Esophagus mucosa (tissue), 1 donor: ENCODE results near the gene S100A8. TPM values are rescaled to one million over a fixed set of nuclear protein-coding genes. Genes with fewer than 3 reads are reported as not detected.
"Not testable (repeated sequence)": the region's sequence is repeated elsewhere in the genome, so short reads cannot be mapped to it uniquely, and the experiment has no call there.

Experiments
- ATAC-seq: fragments of 200-7000 bp; cut with Tn5 transposase; one replicate; pipeline ENCODE4 v1.9.1; 2020
- total RNA-seq: library from RNA; stranded (reverse); gene quantifications from one replicate; pipeline ENCODE4 v1.2.4, GENCODE V29; 2023
- donor health status: DM: yes; HTN: yes; CAD: no.

The S100A8 gene
- total RNA-seq, 1 donor from 2014 or later: 27,439 TPM

DNA sequence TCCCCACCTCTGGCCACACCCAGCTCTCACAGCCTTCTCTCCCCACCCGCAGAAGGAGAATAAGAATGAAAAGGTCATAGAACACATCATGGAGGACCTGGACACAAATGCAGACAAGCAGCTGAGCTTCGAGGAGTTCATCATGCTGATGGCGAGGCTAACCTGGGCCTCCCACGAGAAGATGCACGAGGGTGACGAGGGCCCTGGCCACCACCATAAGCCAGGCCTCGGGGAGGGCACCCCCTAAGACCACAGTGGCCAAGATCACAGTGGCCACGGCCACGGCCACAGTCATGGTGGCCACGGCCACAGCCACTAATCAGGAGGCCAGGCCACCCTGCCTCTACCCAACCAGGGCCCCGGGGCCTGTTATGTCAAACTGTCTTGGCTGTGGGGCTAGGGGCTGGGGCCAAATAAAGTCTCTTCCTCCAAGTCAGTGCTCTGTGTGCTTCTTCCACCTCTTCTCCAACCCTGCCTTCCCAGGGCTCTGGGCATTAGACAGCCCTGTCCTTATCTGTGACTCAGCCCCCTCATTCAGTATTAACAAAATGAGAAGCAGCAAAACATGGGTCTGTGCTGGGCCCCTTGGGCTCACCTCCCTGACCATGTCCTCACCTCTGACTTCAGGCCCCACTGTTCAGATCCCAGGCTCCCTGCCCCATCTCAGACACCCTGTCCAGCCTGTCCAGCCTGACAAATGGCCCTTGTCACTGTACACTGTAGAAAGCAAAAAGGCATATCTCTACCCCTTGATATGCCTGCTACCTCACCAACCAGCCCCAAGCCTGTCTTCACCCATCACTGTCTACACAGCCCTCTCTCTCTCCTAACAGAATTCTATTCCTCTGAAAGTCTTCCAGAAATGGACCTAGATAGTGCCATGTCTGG lies 30.0 kb downstream of the S100A8 start:
- peak; percentile 17 for ATAC-seq

DNA sequence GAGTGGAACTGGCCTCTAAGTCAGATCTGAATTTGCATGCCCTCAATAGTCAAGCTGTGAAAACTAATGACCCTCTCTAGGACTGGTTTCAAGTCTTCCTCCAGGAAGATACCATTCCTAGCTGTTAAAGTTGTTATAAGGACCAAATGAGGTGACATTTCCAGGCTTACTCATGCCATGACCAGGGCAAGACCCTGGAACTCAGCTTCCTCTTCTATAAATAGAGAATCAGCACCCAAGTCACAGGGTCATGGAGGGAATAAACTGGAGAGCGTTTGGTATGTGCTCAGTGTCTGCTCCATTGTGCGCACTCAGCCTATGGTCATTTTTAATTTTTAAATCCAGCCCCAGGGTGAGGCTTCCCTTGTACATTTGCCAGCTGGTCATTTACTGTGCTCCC lies 30.7 kb downstream of the S100A8 start:
- peak; percentile 0 for ATAC-seq

DNA sequence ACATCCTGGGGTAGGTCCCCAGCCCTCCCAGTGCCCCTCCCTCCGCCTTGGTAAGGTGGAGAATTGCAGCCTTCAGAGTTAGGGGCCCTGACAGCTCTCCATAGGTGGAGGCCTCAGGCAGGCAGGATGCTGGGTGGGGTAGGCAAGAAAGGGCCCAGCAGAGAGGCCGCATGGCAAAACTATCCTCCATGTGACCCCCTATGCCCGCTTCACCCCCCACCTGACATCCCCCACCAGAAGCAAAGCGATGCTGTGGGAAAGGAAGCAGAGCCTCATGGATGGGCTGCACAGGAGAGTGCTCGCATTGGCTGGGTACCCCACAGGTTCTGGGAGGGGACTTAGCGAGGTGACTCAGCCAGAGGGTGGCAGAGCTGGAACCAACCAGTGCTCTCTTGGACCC lies 31.6 kb downstream of the S100A8 start:
- ATAC-seq: peak; percentile 13

DNA sequence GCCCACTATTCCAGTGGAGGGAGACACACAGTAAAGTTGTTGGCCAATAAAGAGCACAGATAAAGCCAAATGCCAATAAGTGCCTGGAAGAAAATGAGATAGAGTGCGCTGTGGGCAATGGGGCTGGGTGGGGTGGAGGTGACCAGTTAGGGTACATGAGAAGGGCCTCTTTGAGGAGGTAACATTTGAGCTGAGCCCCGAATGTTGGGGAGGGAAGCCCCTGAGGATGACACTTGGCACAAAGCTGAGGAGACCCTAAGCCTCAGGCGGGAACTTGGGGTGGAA lies 32.2 kb downstream of the S100A8 start:
- ATAC-seq: no peak

DNA sequence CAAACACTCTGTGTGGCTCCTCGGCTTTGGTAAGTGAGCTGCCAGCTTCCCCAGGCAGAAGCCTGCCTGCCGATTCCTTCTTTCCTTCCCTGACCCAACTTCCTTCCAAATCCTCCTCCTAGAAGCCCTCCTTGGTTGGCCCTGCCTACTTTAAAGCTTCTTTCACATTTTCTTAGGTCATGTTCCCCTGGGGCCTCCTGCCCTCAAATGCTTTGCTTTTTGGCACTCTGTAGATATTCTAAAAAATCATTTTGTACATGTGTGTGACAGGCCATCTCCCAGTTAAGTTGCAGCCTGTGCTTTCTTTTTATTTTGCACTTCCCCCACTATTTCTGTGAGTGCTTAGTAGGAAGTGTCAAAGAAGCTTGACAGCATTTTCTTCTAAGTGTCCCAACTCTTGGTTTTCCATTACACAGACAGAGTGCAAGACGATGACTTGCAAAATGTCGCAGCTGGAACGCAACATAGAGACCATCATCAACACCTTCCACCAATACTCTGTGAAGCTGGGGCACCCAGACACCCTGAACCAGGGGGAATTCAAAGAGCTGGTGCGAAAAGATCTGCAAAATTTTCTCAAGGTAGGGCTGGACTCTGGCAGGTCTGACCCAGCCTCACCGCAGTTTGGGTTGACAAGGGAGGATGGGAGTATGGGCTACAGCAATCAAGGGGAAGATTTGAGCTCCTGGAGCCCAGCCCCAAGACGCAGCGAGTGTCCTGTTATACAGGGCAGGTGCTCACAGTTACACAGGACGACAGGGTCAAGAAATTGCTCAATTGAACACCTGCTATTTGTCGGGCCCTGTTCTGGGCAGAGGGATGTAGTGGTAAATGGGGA lies 32.8 kb downstream of the S100A8 start, which contains the start of gene S100A9:
Gene S100A9 (plus strand): TSS at position 2 of the 838 bp plus-strand sequence. CDS start 430 bp downstream, at position 432.
- no peak for ATAC-seq

DNA sequence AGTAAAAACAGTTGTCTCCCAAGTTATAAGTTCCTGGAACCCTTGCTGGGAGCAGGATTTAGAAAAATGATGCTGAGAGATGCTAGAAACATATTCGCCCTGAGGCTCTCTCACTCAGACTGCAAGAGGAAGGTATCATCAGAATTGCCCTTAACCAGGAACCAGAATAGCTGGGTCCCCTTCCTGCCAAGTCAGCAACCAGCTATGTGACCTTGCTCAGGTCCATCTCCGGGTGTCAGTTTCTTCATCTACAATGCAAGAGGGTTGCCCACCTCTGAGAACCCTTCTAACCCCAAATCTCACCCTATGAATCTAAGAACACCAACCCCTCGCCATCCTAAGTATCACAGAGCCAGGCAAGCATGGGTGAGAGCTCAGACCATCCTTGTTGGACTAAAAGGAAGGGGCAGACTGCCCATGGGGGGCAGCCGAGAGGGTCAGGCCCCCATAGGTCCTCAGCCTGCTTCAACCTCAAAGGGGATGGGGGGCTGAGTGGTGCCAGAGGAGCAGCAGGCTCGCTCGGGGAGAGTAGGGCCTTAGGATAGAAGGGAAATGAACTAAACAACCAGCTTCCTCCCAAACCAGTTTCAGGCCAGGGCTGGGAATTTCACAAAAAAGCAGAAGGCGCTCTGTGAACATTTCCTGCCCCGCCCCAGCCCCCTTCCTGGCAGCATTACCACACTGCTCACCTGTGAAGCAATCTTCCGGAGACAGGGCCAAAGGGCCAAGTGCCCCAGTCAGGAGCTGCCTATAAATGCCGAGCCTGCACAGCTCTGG lies 33.6 kb downstream of the S100A8 start:
- ATAC-seq: peak; percentile 60

DNA sequence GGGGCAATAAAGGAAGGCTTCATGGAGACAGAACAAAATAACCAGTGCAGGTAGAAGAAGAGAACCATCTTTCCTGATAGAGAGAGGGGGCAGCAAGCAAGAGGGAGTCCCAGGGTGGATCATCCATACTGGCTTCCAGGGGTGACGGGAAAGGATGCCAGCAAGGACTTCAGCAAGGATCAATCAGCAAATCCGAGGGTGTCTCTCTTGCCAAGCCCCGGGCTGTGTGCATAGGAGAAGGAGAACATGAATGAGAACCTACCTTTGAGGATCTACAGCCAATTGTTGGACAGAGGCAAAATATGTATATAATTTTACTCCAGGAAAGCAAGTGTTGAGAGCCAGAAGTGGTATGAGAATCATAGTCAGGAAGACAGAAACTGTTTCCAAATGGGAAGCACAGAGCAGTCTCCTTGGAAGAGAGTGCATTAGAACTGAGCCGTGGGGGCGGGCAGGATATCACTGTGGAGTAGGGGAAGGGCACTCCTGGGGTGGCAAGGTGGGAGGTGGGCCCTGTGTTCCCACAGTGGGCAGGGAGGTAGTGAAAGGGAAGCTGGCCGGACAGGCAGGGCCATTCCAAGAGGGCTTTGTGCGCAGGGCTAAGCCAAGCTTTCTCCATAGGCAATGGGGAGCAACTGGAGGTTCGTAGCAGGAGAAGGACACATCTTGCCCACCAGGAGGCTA lies 34.3 kb downstream of the S100A8 start:
- no peak for ATAC-seq

DNA sequence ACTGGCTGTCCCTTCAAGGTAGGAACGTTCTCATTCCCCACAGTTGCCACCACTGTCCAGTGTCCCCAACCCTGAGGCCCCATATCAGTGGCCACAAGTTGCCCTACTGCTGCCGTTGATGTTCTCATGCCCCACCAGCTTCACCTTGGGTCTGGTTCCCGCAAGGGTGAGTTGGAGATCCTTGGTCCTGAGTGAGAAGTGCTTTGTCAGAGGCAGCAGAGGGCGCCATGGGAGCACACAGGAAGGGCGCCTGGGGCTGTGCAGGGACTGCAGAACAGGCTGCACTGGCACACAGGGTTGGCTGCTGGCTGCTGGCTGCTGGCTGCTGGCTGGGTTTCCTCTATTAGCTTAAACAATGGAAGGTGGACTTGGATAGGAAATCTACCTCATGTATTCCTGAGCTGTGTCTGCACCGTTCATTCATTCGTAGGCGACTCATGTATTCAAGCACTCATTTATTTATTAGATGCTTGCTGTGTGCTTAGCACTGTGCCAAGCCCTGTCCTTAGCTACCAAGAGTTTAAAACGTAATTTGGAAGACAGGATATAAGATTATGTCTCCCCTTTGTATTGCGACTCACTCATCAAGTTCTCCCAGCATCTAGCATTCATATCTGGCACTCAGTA lies 35.3 kb downstream of the S100A8 start:
- ATAC-seq: peak; percentile 60

DNA sequence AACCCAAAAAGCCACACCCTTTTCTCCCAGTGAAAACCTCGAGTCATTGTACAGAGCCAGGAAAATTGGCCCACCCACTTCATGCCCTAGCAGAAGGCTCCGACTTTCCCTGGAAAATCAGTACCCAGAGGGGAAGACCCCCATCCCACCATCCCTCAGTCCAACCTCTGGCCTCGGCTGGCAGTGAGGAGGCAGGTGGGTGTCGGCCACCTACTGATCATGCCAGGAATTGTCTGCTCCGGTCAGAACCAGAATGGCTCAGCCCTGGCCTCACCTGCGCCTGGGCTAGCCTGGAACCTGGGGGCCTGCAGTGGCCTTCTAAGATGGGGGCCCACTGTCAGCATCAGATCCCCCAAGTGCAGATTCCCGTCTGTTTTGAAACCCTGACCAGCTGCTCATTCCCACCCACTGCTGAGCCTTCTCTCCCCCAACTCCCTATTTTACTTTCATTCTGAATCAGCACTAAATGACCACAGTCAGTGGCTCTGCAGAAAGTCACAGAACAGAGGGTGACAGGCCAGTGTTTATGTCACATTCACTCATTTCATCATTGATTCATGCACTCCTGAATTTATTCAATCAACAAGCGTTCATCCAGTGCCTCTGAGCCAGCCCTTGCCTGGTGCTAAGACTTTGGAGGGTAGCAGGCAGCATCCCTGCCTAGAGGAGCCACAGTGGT lies 36.2 kb downstream of the S100A8 start:
- no peak for ATAC-seq

DNA sequence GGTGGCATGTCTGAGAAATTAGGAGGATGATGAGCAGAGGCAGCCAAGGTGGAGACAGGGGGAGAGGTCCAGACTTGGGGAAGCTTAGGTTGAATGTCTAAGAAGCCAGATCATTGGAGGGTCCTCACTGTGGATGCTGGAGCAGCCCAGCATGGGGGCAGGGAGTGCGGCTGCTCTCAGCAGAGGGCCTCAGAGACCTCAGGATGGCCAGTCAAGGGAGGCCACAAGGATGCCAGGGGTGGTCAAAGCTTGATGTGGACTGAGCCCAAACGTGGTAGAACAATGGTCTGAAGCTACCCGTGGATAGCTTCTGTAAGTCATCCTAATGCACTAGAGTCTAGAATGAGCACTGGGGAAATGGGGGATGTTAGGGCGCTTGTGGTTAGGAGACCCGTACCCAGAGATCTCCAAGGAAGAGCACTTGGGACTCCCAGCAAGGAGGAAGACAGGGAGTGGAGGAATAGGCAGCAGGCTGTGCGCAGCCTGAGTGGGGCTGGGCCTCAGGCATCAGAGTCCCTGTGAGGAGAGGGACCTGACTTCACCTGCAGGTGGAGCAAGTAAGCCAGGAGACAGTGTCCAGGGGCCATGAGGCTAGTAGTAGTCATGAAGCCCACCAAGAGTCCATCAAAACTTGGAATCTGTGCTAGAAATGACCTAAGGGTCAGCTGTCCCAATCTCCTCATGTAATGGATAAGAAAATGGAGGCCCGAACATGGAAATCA lies 37.5 kb downstream of the S100A8 start:
- ATAC-seq: no peak

DNA sequence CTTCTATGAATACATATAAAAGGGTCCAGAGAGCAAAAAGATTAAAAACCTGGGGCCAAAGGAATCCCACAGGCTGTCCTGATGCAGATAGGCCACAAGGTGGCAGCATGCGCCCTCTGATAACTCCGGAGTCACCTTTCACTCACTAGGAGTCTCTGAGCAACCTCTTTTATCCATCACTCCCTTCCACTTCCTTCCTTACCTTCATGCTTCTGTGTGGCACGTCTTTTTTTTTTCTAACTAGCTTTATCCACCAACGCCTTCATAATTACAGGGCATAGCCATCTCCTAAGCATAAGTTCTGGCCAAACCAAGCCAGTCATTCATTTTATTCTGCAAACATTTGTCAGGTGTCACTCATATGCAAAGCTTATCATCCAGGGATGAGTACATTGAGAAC lies 38.4 kb downstream of the S100A8 start:
- peak; percentile 39 for ATAC-seq

DNA sequence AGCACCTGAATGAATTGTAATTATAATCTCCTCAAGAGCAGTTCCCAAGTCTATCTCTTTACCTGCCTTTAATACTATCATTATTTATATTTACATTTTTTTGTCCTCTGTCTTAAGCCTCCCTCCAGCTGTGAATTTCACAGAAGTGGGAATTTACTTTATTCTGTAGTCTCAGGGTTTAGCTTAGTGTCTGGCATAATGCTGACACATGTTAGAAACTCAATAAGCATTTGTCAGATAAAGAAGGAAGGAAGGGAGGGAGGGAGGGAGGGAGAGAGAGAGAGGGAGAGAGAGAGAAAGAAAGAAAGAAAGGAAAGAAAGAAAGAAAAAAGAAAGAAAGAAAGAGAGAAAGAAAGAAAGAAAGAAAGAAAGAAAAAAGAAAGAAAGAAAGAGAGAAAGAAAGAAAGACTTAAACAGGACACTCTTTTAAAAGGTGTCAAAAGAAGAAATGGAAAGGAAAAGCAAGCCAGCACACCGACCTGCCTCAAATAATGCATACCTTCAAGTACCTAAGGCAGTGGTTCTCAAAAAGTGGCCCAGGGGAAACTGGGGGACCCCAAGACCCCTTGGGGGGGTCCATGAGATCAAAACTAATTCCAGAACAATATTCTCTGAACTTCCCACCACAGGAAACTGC lies 40.4 kb downstream of the S100A8 start:
- ATAC-seq: no peak

DNA sequence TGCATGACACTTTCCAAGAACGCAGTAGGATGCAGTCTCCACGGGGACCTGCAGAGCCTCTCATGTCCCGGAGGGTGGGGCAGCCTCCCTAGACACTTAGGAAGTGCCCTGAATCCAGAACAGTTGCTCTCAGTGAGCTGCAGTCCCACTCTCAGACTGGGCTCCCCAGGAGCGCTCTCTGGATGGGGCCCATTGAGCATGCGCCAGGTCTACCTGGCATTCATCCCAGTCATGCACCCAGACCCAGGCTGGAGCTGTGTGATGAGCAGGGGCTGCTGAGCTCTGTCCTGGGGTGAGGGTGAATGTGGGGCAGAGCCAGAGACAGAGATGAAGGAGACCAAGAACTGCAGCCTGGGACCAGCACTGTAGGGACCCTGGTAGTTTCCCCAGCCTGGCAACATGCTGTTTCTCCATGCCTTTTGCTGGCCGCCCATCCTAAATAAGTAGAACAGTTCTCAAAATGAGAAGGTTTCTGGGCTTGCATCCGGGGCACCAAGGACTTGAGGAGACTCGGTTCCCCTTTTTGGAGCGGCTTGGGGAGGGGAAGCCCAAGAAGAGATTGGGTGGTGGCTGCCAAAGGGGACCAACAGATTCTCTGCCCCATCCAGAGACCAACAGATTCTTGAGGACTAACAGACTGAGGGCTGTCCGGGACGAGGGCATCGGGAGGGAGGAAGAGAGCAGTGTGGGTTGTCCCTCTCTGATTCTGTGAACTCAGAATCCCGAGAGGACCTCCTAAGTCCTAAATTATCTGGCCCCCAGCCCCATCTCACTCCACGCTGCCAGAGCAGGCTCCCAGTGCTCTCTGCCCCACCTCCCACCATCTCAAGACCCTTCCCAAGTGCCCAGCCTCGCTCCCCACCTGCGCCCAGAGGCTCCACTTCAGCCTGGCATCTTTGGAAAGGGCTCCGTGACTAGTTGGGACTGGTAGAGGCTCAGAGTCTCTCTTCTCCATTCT lies 41.2 kb downstream of the S100A8 start:
- peak; percentile 9 for ATAC-seq

DNA sequence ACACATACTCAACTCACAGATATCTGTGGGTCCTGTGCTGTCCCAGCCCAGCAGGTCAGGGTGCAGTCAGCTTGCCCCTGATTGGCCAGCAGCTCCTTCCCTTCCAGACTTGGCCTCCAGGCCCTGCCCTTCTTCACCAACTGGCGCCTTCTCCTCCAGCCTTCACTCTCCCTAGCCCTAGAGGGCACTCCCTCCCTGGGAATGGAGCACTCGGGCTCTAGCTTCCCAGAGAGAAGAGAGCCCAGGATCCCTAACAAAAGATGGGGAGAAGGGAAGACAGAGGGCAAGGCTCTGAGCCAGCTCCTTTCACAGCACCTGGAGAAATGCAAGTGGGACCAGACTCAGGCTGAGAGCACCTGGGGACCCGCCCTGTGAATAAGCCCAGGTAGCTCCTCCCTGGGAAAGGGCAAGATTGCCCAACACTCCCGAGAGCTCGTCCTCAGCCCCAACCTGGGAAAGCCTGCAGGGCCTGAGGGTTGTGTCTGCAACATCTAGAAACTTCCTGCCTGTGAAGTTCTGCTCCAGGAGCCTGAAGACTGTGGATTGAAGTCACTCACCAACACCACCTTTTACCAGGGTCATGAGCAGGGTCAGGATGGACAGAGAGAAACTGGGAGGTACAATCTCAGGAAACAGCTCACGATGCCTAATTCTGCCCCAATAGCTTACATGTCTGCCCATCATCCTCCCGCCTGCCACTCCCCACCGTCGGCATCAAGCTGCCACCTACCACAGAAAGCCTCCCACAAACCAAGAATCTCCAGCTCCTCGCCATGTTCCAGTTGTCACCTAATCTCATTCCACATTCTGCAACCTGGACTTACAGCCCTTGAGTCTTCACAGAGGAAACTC lies 42.1 kb downstream of the S100A8 start, which contains the start of gene PGLYRP4:
Gene PGLYRP4 (minus strand): TSS at position 331 of the 852 bp plus-strand sequence. CDS start 909 bp downstream, outside the sequence.
- ATAC-seq: peak; percentile 87

DNA sequence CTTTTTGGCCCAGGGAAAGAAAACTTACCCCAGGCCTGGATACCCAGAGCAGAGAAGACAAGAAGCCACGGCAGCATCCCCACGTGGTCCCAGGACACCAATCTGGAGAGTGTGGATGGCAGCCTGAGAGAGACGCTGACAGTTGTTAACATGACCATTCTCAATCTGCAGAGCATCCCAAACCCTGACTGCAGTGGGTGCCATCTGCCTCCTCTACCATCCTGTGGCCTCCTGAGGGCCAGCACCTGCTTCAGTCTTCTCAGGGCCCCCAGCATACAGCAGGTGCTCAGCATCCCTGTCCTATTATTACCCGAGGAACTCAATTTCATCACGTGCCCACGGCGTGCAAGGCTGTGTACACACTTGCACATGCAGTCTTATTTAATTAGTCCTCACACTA lies 43.0 kb downstream of the S100A8 start:
- no peak for ATAC-seq

DNA sequence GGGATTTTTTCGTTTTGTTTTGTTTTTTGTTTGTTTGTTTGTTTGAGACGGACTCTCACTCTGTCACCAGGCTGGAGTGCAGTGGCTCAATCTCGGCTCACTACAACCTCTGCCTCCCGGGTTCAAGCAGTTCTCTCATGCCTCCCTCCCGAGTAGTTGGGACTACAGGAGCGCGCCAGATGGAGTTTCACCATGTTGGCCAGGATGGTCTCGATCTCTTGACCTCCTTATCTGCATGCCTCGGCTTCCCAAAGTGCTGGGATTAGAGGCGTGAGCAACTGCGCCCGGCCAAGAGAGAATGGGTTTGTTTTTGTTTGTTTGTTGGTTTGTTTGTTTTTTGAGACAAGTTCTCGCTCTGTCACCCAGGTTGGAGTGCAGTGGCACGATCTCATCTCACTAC lies 43.8 kb downstream of the S100A8 start:
- ATAC-seq: not testable (repeated sequence)

DNA sequence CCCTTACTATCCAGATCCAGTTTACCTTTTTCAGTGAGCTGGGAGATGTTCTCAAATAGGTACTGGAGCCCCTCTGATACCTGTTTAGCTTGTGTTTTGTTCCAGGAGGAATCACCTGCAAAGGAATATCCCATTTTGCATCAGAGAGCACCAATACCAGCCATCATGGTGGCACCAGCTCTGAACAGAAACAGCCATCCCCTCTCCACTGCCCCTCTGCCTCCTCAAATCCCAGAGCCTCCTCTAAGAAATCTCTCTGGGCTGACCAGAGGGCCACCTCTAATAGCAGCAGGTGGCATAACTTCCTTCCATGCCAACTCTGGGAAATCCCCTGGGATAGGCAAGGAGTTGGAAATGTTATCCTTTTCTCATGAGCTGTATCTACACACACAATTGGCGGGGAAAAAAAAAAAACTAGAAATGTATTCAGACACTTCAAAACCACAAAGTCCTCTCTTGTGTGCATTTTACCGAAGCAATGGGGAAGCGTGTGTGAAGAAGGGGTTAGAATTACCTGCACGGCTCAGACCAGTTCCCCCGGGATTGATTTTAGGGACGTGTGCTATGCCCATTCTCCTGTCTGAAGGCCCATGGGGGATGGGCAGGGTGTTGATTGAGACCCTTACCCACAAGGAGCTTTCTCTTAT lies 44.7 kb downstream of the S100A8 start:
- no peak for ATAC-seq
